LHCN-M2 (cell line): Measurements from ENCODE around the gene AGAP3. TPM values are rescaled to one million over a fixed set of nuclear protein-coding genes. Genes with fewer than 3 reads are reported as not detected.
"Not testable (repeated sequence)": the region's sequence is repeated elsewhere in the genome, so short reads cannot be mapped to it uniquely, and the experiment has no call there.

Experiments used
- DNase-seq: peaks from one replicate; pipeline ENCODE4 v3.0.0-alpha.2; 2012; ENCODE audit warnings: low read depth
- polyA plus RNA-seq: library from polyadenylated mRNA; unstranded; fragments of >200 nt; gene quantifications from one replicate; pipeline ENCODE4 v1.2.1, GENCODE V29; 2012; ENCODE audit warnings: missing spikeins
- total RNA-seq: library from RNA; depleted of rRNA; stranded (reverse); fragments of >200 nt; gene quantifications from 2 replicates; pipeline ENCODE4 v1.2.3, GENCODE V29; 2014; rRNA removed

AGAP3 gene
- 52.8 and 53.4 TPM in 2 replicates for total RNA-seq
- polyA plus RNA-seq = 60.3 TPM

GRCh38 chr7:151085691-151086620 lies at the start of gene AGAP3:
Gene AGAP3, plus strand, starts transcription at chr7:151086475. Its CDS starts 267 bp downstream, at chr7:151086742.
- DNase-seq = peak; percentile 94

- DNase-seq = peak; percentile 96
Measured at GRCh38 chr7:151038951-151039849, 47.1 kb upstream of the AGAP3 start.

DNA sequence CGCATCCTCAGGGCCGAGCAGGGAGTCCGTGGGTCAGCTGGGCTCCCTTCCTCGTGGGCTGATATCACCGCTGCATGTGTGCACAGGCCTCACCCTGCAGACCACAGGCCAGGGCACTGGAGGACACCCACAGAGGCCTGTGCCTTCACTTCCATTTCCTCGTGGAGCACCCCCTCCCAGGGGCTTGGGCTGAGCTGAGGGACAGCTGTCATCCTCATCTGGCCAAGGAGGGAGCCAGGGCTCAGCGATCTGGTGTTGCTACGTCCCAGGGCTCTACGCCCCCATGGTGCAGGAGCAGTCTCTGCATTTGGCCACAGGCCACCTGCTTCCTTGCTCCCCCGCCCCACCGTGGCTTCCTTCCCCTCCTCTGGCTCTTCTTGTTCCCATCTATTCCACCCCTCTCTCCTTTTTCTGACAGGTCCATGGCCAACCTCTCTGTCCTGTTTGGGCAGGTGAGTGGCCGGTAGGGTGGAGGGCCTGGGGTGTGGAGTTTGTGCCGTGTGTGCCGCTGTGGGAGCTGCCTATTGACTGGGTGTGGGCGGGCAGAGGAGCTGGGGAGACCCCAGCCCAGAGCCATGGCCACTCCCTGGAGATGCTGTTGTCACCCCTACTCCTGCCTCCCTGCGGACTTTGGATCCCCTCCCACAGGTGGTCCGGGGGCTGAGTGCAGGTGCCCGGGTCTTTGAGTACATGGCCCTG lies 46.3 kb upstream of the AGAP3 start:
- no peak for DNase-seq

DNA sequence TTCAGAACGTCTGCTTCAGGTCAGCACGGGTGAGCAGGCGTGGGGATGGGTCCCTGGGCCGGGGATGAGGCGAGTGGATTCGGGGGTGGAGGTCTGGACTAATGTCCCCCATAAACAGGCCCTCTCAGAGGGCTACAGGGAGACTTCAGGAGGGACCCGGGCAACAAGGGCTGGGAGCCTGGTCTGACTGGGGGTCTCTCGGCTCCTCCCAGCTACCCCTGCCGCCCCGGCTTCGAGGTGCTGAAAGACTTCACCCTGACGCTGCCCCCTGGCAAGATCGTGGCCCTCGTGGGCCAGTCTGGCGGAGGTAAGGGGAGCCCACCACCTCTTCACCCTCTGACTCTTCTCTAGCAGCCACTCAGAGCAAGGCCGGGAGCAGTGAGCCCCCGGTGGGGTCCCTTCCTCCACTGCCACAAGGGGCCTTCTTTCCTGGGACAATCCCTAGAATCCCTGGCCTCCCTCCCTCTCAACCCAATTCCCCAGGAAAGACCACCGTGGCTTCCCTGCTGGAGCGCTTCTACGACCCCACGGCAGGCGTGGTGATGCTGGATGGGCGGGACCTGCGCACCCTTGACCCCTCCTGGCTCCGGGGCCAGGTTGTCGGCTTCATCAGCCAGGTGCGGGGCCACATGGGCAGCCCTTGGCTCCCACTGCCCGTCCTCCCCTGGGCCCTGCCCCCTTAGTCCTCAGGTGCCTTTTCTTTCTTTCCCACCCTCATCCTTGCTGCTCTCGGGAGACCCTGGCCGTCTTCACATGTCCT lies 45.5 kb upstream of the AGAP3 start:
- DNase-seq = no peak

- DNase-seq = not testable (repeated sequence)
Measured at GRCh38 chr7:151043449-151043848, 42.8 kb upstream of the AGAP3 start.

- DNase-seq = no peak
Measured at GRCh38 chr7:151043959-151044358, 42.3 kb upstream of the AGAP3 start.

- no peak for DNase-seq
Measured at GRCh38 chr7:151045262-151045661, 41.0 kb upstream of the AGAP3 start.

DNA sequence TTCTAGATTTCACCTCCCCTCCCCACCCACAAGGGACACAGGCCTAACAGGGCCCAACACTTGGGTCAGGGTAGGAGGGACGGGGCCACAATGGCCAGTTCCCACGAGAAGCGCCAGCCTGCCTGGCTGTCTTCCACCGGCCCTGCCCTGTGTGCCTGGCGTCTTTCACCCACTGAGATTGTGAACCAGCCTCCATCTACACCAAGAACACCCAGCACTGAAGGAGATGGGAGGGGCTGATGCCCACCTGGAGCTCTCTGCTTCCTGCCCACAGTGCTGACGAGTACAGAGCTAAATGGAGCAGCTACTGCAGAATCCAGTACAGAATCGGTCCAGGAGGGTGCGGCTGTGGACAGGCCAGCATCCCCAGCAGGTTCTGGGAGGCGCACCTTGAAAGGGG lies 40.3 kb upstream of the AGAP3 start:
- DNase-seq = no peak

- peak; percentile 55 for DNase-seq
Measured at GRCh38 chr7:151046603-151047573, 39.4 kb upstream of the AGAP3 start.

DNA sequence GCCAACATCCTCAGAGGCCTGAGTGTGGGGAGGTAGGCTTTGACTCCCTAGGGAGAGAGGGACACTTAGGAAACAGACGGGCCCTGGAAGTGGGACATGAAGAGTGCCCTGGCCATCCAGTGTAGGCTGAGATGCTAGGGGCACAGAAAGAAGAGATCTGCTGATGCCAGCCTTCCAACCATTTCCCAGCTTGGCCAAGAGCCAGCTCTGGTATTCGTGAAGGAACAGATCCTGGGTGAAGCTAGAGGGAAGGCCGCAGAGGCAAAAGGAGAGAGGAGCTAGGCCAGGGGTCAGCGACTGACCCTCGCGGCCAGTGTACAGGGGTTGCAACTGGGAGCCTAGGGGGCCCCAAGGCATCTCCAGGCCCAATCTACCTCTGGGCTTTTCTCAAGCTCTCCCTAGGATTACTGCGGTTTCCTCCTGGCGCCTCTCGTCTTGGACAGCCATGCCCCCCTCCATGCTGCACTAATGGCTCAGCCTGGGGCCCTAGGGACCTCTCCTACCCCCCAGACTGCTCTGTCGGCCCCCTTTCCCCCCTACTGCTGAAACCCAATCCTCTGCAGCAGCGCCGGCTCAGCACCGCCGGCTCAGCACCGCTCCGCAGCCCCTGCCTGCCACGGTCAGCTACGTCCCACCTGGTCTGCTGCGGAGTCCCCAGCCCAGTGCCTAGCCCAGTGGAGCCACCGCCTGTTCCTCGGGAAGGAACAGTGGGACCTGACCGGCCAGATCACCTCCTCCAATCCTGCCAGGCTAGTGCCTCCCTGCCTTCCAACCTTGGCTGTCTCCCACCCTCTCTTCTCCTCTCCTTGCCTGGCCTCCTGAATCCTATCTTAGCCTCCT lies 38.1 kb upstream of the AGAP3 start, which contains the start of gene ASIC3:
TSS of gene ASIC3 (plus strand) at position 556 of the 840 bp plus-strand sequence. CDS start 355 bp downstream, outside the sequence.
- DNase-seq = no peak

GRCh38 chr7:151048911-151049463 lies 37.3 kb upstream of the AGAP3 start:
- DNase-seq = no peak

- DNase-seq = no peak
Measured at GRCh38 chr7:151051108-151051507, 35.2 kb upstream of the AGAP3 start.

DNA sequence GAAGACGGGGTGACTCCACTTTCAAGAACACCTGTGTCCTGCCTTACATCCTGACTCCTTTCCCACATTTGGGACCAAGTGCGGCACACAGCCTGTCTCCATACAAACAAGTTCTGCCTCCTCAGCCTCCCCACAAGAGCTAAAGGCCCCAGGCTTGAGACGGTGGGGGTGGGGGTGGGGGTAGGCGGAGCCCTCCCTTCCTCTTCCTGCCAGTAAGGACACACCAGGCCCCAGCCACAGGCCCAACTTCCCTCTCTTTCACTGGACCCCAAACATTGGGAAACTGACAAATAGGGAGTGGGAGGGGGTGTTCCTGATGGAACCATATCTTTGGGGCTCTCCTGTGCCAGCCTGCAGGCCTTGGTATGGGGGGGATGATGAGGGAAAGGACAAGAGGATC lies 33.2 kb upstream of the AGAP3 start:
- no peak for DNase-seq

- DNase-seq = no peak
Measured at GRCh38 chr7:151053751-151054150, 32.5 kb upstream of the AGAP3 start.

DNA sequence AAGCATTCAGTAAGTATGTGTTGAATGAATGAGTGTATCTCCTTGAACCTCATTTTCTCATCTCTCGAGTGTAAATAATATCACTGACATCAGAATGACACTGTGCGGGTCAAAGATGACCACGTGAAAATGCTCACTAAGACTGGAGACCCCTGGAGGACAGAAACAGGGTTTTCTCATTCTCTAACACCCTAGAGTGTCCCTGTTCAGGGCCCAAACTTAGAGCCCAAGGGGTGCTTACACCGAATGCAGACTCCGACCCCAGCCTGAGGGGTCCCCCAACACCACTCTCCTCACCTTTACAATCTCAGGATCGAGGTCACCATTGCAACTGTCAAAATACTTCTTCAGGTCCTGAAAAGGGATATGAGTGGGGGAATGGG lies 30.0 kb upstream of the AGAP3 start:
- DNase-seq = peak; percentile 25

DNA sequence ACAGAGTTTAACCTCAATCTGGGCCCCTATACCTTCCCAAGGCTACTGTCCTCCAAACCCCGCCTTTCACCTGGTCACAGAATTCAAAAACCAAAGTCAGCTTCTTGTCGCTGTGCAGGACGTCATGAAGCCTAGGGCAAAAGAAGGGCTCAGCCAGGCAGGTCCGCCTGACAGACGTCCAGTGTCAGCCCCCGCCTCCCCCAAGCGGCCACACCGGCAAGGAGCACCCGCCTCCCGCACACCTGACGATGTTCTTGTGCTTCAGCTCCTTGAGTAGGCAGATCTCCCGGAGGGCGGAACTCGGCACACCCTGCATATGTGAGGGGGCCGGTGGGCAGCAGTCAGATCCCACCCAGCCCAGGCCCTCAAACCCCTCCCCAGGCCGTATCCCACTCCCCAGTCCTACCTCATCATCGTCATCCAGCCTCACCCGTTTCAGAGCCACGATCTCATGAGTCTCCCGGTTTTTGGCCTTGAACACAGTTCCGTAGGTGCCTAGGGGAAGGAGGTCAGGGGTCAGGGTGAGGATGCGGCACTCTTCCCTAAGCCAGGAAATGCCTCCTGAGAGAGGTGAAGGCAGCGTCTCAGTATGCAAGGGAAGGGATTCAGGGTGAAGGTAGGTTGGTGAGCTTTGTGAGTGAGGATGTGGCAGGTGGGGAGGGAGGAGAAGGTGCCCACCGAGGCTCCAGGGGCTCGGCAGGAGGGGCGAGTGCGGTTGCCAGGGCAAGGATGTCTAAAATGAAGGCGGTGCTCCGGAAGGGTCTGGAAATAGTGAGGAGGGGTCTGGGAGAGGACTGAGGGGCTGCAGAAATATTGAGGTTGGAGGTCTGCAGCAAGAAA lies 29.4 kb upstream of the AGAP3 start:
- DNase-seq = no peak

DNA sequence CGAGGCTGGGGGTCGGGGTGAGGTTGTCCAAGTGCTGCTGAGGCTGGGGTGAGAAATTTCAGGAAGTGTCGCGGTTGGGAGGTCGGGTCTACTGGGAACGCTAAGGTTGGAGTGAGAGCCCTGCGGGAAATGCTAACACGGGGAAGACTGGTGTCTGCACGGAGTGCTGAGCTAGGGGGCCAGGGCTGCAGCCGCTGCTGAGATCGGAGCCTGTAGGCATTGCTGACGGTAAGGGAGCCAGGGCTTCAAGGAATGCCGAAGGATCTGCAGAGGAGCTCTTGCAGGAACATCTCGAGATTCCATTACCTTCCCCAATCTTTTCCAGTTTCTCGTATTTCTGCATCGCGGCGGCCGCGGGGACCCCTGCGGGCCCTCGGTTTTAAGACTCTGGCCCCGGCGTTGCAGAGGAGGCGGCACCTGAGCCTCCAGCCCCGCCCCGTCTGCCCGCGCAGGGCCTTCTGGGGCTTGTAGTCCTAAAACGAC lies 28.7 kb upstream of the AGAP3 start, which contains the start of gene CDK5:
TSS of gene CDK5 (minus strand) at position 392 of the 483 bp plus-strand sequence. CDS start at position 343, 49 bp downstream.
- DNase-seq = no peak
